Measurements from ENCODE around the gene CCDC188. TPM values are rescaled to one million over a fixed set of nuclear protein-coding genes. Genes with fewer than 3 reads are reported as not detected.
A peak's percentile ranks its signal among the peaks of the same experiment; 100 is the strongest.

Gene CCDC188
- total and polyA plus RNA-seq, 9 of the 15 experiments (the other 6 are each of a cell fraction or from before 2014, with no cell fraction given): not detected

DNA sequence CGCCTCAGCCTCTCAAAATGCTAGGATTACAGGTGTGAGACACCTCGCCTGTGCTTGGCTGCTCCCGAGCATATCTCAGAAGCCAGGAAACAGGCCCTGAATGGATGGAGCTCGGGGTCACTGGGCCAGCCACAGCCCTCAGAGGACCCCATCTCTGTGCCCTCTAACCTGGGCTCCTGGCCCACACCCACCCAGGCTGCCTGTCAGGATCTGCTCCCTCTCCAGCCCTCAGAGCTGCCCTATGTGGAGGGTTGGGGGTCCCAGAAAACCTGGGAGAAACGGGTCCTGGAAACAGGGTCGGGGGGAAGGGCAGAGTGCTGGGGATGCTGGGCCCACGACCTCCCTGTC, 5.2 kb upstream of the CCDC188 start:
- Histone ChIP-seq H2AFZ (ENCODE audit: low read depth, low read length) (no peak overlapping the region), H3K27ac (ENCODE audit: extremely low read depth, low read depth, low read length) (no peak overlapping the region), H3K4me3 (no peak overlapping the region), H3K4me2 (ENCODE audit: insufficient read depth, low read length) (no peak overlapping the region), H4K20me1 (replicated peaks; ENCODE audit: control insufficient read depth, insufficient read depth, low read length) (peaks cover 45% of the 10 kb centered on the region), H3K27me3 (ENCODE audit: control insufficient read depth in 2 of 2, insufficient read depth in 2 of 2, low read length in 2 of 2) (peaks cover 33 to 75% of the 10 kb centered on the region in 2 experiments; a peak in 4 of 5 replicates), H3K9ac (ENCODE audit: insufficient read depth in 1 of 2, low read depth in 2 of 2, low read length in 2 of 2) (peak overlapping the region in 1 of 2 experiments; percentile 9; a peak in 1 of 4 replicates), H3K79me2 (ENCODE audit: control insufficient read depth, insufficient read depth, low read length) (no peaks in the 10 kb centered on the region), H3K4me1 (replicated peaks in 1 of 2; ENCODE audit: control insufficient read depth in 2 of 2, insufficient read depth in 2 of 2, low read length in 2 of 2) (peaks cover 0 to 69% of the 10 kb centered on the region in 2 experiments; a peak in 2 of 5 replicates), H3K9me1 (ENCODE audit: control insufficient read depth, insufficient read depth, low read length) (no peaks in the 10 kb centered on the region), H3K36me3 (ENCODE audit: control insufficient read depth, insufficient read depth, low read length) (no peaks in the 10 kb centered on the region), H3K9me3 (replicated peaks; ENCODE audit: control insufficient read depth, insufficient read depth, low read depth, low read length) (no peaks in the 10 kb centered on the region)
- BruUV-seq (replicated peaks): no TSS peak
- ChIA-PET POLR2A (interaction anchor here (0.7 to 1.4 kb wide), 2 partner anchors 38 to 128 kb away, joined by 4 to 5 read pairs; no protein-coding TSS in a partner anchor), CTCF (ENCODE audit: low intra/inter-chr PET ratio) (interaction anchor here (0.6 to 5.5 kb wide), 9 partner anchors 13 to 585 kb away, joined by 3 to 126 read pairs (median 8); partner anchors contain the start of gene RTN4R)
- intact Hi-C loops (cut with micrococcal nuclease) (loop anchor here (5.0 to 10.0 kb wide), 2 partner anchors 36 to 259 kb away; no protein-coding TSS in a partner anchor), in situ Hi-C loops (cut with MboI) (loop anchor here (5.0 to 25.0 kb wide), 3 partner anchors 136 to 531 kb away; no protein-coding TSS in a partner anchor)
- 2% methylated on average over 7 of the region's 7 CpGs for WGBS (ENCODE audit: insufficient coverage, low coverage, missing lambda C conversion rate)
- DNase-seq (ENCODE audit: extremely low read depth in 1 of 4, low spot score in 3 of 4) (no peak), ATAC-seq (no peak), FAIRE-seq (no peak)
- TF ChIP-seq, protein P1, sequence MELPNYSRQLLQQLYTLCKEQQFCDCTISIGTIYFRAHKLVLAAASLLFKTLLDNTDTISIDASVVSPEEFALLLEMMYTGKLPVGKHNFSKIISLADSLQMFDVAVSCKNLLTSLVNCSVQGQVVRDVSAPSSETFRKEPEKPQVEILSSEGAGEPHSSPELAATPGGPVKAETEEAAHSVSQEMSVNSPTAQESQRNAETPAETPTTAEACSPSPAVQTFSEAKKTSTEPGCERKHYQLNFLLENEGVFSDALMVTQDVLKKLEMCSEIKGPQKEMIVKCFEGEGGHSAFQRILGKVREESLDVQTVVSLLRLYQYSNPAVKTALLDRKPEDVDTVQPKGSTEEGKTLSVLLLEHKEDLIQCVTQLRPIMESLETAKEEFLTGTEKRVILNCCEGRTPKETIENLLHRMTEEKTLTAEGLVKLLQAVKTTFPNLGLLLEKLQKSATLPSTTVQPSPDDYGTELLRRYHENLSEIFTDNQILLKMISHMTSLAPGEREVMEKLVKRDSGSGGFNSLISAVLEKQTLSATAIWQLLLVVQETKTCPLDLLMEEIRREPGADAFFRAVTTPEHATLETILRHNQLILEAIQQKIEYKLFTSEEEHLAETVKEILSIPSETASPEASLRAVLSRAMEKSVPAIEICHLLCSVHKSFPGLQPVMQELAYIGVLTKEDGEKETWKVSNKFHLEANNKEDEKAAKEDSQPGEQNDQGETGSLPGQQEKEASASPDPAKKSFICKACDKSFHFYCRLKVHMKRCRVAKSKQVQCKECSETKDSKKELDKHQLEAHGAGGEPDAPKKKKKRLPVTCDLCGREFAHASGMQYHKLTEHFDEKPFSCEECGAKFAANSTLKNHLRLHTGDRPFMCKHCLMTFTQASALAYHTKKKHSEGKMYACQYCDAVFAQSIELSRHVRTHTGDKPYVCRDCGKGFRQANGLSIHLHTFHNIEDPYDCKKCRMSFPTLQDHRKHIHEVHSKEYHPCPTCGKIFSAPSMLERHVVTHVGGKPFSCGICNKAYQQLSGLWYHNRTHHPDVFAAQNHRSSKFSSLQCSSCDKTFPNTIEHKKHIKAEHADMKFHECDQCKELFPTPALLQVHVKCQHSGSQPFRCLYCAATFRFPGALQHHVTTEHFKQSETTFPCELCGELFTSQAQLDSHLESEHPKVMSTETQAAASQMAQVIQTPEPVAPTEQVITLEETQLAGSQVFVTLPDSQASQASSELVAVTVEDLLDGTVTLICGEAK (IDR thresholded peaks at IDR 0.05): no peak
- TF ChIP-seq, protein P1 (CRISPR knock-in tag; IDR thresholded peaks at IDR 0.05): peak; percentile 14; the same call in 1 of the 2 replicates
- TF ChIP-seq TARDBP (IDR thresholded peaks at IDR 0.05) (no peak), ZNF121 (CRISPR knock-in tag; conservative IDR thresholded peaks at IDR 0.05) (peak; percentile 3; the same call in 1 of the 2 replicates), CREB1 (IDR thresholded peaks at IDR 0.05) (no peak), CREB1 (CRISPR knock-in tag; IDR thresholded peaks at IDR 0.05) (0 out of 2 replicates have a peak, but pooled peaks have one; percentile 0), PURB (CRISPR knock-in tag; IDR thresholded peaks at IDR 0.05; ENCODE audit: low read depth) (0 out of 2 replicates have a peak, but pooled peaks have one; percentile 87)
- TF ChIP-seq, protein P2, sequence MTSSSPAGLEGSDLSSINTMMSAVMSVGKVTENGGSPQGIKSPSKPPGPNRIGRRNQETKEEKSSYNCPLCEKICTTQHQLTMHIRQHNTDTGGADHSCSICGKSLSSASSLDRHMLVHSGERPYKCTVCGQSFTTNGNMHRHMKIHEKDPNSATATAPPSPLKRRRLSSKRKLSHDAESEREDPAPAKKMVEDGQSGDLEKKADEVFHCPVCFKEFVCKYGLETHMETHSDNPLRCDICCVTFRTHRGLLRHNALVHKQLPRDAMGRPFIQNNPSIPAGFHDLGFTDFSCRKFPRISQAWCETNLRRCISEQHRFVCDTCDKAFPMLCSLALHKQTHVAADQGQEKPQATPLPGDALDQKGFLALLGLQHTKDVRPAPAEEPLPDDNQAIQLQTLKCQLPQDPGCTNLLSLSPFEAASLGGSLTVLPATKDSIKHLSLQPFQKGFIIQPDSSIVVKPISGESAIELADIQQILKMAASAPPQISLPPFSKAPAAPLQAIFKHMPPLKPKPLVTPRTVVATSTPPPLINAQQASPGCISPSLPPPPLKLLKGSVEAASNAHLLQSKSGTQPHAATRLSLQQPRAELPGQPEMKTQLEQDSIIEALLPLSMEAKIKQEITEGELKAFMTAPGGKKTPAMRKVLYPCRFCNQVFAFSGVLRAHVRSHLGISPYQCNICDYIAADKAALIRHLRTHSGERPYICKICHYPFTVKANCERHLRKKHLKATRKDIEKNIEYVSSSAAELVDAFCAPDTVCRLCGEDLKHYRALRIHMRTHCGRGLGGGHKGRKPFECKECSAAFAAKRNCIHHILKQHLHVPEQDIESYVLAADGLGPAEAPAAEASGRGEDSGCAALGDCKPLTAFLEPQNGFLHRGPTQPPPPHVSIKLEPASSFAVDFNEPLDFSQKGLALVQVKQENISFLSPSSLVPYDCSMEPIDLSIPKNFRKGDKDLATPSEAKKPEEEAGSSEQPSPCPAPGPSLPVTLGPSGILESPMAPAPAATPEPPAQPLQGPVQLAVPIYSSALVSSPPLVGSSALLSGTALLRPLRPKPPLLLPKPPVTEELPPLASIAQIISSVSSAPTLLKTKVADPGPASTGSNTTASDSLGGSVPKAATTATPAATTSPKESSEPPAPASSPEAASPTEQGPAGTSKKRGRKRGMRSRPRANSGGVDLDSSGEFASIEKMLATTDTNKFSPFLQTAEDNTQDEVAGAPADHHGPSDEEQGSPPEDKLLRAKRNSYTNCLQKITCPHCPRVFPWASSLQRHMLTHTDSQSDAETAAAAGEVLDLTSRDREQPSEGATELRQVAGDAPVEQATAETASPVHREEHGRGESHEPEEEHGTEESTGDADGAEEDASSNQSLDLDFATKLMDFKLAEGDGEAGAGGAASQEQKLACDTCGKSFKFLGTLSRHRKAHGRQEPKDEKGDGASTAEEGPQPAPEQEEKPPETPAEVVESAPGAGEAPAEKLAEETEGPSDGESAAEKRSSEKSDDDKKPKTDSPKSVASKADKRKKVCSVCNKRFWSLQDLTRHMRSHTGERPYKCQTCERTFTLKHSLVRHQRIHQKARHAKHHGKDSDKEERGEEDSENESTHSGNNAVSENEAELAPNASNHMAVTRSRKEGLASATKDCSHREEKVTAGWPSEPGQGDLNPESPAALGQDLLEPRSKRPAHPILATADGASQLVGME (CRISPR knock-in tag; IDR thresholded peaks at IDR 0.05): 0 out of 2 replicates have a peak, but pooled peaks have one; percentile 61
